ENCODE measurements around the gene RALA.
A peak's percentile ranks its signal among the peaks of the same experiment; 100 is the strongest.

Gene RALA

GRCh38 chr7:39735903-39736302, 112.5 kb downstream of the RALA start:
- no peak for TF ChIP-seq CTCF (conservative IDR thresholded peaks at IDR 0.05; ENCODE audit: control insufficient read depth, insufficient read depth, low read depth, low read length)
- DNase-seq (ENCODE audit: low read depth) = peak; percentile 27
- no peak overlapping the region for H3K4me3 ChIP-seq (ENCODE audit: control insufficient read depth, low read depth, low read length)

DNA sequence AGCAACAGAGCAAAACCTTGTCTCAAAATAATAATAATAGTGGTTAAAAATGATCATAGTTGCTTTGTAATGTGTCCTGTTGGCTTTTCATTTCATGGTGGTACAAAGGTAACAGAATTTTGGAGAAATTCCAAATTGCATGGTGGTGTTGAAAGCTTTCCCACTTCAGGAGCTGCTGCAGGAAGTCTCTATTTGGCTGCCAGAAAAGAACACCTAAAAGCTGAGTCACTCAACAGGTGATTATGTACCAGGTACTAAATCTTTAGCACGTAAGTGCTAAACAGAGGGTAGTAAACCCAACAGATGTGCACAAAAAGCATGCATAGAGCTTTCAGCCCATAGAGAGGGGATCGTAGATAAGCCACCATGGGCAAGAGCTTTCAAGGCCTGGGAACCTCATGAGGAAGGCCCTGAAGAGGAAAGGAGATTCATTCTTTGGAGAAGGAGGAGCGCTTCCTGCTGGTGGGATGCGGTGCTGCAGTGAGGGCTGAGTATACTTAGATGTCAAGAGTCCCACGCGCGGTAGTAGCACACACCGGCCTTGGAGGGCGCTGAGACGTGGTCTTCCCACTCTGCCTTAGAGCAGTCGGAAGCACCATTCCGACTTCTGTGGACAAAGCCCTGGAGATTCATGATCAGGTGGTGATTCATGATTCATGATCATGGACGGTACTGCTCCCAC, 118.7 kb downstream of the RALA start:
- DNase-seq (ENCODE audit: low read depth) = peak; percentile 32
- no peak overlapping the region for H3K4me3 ChIP-seq (ENCODE audit: control insufficient read depth, low read depth, low read length)
- peak; percentile 40 for TF ChIP-seq CTCF (conservative IDR thresholded peaks at IDR 0.05; ENCODE audit: control insufficient read depth, insufficient read depth, low read depth, low read length)

GRCh38 chr7:39744620-39745019, 121.2 kb downstream of the RALA start:
- TF ChIP-seq CTCF (conservative IDR thresholded peaks at IDR 0.05; ENCODE audit: control insufficient read depth, insufficient read depth, low read depth, low read length) = no peak
- no peak overlapping the region for H3K4me3 ChIP-seq (ENCODE audit: control insufficient read depth, low read depth, low read length)
- DNase-seq (ENCODE audit: low read depth) = no peak

DNA sequence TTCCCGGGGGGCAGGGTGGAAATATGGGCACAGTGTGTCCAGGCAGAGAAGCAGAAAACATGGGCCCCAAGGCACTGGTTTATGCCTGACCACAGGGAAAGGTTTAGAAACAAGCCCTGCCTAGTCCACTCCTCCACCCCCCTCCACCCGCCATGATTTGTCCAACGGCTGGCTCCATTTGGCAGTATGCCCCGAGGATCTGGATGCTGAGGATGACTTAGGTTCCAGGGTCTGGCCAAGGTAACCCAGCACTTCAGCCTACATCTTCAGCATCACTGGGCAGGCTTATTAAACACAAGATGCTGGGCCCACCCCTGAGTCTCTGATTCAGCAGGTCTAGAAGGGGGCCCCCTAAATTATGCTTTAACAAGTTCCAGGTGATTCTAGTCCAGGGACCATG, 121.9 kb downstream of the RALA start:
- no peak for TF ChIP-seq CTCF (conservative IDR thresholded peaks at IDR 0.05; ENCODE audit: control insufficient read depth, insufficient read depth, low read depth, low read length)
- peak; percentile 34 for DNase-seq (ENCODE audit: low read depth)
- no peak overlapping the region for H3K4me3 ChIP-seq (ENCODE audit: control insufficient read depth, low read depth, low read length)

GRCh38 chr7:39746103-39746819, 122.9 kb downstream of the RALA start:
- H3K4me3 ChIP-seq (ENCODE audit: control insufficient read depth, low read depth, low read length) = no peak overlapping the region
- DNase-seq (ENCODE audit: low read depth) = peak; percentile 87

DNA sequence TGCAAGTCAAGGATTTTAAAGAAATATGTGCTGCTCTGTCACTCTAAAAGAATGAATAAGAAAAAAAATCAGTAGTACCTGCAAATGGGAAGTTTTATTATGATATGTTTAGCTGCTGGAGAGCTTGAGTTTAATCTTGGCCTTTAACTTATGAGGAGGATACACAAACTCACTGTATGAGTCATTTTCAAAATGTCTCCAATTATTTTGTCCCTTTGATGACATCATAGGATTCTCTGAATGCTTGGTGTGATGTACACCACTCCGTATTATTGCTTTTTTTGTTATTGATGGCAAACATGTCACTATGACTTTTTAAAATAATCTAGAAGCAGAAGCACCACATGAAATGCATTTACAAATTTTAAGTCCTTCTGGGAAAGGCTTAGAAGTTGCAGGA, 125.8 kb downstream of the RALA start:
- H3K4me3 ChIP-seq (ENCODE audit: control insufficient read depth, low read depth, low read length) = no peak overlapping the region
- no peak for TF ChIP-seq CTCF (conservative IDR thresholded peaks at IDR 0.05; ENCODE audit: control insufficient read depth, insufficient read depth, low read depth, low read length)
- DNase-seq (ENCODE audit: low read depth) = peak; percentile 77

More at GRCh38 chr7:39746103-39746819, 122.9 kb downstream of the RALA start:
- peak; percentile 87 for TF ChIP-seq CTCF (conservative IDR thresholded peaks at IDR 0.05; ENCODE audit: control insufficient read depth, insufficient read depth, low read depth, low read length)

Measured in fibroblast of mammary gland (primary cell).